ELR (cell line): Measurements from ENCODE around the gene SCAF4.

ENCODE experiments used
- DNase-seq: peaks from one replicate; pipeline ENCODE4 v3.0.0-alpha.2; 2015; ENCODE audit warnings: low read depth

SCAF4 gene

DNA sequence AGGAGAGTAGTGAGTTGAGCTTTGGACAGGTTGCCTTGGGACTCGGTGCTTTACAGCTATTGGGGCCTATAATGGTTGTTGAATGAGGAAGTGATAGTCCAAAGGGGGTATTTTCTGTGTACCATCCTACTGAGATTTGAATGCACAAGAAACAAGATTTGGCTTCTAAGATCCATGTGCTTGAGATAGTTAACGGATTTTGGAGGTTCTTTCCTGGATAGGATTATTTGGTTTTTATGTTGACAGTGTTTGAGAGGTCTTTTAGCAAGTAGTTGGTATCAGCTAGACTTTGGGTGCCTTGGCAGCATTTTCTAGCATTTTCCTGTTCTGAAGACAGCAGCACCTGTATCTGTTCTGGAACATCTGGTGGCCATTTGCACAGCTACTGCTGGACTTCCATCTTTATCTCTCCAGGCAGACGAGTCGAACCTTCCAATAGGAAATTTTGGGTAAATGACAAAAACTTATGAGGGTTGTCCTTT is 3.6 kb upstream of the SCAF4 start:
- no peak for DNase-seq

DNA sequence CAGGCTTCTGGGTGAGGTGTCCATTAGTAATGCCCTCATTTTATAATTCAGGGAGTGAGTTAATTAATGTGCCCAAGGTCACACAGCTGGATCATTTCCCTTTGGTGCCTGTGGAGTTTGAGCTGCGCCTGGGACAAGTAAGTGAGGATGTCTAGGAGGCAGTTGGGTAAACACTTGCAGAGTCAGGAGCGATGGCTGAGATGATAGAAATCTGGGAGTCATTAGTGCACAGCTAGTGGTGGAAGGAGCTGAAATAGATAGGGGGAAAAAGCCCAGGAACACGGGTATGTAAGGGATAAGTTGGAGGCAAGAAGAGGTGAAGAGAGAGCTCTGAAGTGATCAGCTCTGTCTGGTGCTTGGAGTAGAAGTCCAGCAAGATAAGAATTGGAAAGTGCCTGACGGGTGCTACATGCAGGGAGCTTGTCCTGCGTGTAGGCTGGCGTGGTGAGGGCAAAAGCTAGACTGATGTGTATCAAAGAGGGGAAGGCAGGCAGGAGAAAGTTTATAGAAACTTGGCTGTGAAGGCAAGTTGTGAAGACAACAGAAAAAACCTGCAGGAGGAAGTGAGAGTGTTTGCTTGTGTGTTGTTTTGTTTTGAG is 1.7 kb upstream of the SCAF4 start:
- DNase-seq = no peak

DNA sequence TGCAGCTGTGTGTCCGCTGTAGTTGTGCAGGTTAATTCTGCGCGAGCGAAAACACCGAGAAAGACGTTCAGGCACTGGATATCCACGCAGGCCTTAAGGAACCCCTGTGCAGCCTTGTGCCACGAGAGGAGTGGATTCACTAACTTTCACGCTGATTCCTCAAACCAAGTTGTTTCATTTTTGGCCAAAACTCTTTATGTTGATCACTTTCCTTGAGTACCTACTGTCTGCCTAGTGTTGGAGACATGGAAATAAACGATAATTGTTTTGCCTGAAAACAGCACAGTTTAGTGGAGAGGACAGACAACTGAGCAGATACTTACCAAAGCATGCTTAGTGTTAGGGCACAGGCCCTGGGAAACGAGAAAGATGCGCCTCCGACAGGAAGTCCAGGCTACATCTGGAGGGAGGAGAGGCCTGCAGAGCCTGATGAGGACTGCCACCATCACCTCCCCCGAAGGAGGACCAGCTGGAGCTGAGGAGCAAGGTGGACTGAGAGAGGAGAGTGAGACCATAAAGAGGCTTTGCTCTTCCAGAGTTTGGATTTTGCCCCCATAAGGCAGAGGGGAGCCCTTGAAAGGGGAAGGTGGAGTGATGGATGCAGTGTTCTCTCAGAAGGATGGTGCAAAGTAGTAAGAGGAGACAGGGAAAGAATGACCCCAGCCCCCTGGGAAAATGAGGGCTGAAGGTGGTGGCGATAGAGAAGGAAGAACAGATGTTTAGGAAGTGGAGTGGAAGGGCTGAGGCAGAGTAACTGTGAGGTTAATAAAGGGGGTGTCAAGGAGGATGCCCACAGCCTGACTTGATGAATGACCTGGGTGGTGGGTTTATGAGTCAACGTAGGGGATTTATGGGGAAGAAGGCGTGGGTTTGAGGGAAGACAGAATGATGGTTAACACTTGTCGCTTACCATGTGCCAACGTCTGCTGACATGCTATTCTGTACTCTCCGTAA is 956 bp upstream of the SCAF4 start:
- DNase-seq = peak; percentile 35

DNA sequence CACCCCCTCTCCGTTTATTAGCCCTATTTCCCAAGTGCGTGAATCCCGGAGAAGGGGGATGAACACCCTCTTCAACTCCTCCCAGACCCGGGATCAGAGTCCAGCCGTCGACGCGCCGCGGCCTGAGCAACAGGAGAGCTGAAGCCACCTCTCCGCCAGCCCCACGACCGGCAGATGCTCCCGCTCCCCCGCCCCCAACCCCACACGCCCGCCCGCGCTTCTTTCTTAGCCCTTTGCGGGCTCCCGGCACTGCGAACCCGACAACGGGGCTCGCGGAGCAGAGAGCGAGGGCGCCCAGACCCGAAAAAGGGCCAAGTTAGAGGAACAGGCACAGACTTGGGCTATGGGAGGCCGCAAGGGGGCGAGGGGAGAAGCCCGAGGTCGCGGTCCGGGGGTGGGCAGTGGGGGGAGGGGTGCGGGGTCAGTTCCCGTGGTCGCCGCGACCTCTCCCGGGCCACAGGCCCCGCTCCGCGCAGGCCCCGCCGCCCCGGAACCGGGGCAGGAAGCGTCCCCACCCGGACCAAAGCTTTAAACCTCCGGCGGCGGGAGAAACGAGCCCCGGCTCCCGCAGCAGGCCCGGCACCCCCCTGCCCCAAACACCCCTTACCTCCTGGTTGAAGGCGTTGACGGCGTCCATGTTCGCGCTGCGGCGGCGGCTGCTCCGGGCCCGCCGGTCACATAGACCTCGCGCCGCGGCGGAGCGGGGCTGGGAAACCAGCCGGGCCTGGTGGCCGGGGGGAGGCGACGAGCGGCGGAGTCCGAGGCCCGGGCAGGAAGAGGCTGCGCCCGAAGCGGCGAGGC is 662 bp downstream of the SCAF4 start:
- peak; percentile 48 for DNase-seq

DNA sequence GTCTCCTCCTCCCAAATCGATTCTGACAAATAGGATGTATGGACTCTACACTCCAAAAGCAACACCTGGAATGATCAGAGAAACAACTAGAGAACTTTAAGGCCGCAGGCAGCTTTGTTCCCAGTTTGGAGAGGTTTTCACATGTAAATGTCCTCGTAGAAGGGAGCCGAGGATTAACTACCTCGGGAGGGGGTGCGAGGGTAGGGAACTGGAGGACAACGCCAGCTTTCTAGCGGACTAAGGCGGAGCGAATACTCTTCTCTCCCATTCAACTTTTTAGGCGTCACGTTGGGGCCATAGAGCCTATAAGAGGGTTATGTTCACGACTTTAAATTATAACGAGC is 1.2 kb downstream of the SCAF4 start:
- peak; percentile 36 for DNase-seq

DNA sequence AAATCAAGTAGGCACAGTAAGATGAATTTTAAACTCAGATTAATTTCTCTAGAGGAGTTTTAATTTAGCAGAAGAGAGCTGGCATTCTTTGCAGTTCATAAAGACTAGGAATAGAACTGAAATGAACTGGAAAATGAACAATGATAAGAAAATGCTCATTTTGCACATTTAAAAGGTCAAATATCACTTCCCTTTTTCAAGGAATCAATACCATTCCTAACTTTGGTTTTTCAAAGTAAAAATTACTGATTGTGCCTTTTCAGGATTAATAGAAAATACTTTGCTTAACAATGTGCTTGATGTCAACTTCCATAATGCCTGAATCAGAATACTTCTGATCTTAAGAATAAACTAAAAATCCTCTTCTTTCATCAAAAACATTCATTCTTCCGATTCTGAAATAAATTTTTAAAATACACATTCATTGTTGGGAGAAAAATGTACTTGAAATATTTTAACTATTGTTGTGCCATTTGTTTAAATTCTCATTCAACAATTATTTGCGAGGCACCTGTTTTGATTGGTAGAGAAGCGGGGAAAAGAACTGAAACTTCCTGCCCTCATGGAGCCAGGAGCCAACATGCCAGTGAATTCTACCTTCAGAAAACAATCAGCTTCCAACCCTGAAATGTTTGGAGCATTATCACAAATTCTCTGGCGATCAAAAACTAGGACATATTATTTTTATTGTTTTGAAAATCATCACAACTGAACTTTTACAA is 2.1 kb downstream of the SCAF4 start:
- no peak for DNase-seq

DNA sequence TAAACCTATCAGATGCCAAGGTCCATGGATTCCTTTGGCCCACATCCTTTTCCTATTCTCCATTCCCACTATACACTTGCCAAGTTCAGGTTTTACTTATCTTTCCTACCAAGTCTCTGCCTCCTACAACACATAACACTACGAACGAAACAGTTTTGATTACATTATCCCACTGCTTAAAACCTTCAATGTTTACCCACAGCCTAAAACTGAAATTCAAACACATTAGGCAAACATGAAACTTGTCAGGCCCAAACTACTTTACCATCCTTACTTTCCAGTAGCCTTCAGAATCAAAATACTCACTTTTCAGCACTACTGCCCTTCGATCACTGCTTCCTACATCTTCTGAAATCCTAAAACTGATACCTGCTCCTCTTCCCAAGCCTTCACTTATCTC is 3.0 kb downstream of the SCAF4 start:
- no peak for DNase-seq

DNA sequence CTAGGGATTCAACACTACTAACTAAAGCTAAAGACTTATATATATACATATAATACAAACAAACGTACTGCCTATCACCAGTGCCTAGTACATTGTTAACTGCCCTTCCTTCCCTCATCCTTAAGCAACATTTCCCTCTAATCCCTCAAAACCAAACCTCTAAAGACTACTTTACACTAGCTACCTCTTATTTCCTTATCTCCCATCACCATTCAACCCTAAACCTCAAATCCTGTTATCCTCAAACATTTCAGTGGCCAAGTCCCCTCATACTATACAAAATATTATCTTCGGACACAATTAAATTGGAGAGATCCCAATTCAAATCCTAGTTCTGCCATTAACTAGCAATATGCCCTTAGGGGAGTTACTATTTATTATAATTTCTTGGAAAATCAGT is 3.7 kb downstream of the SCAF4 start:
- DNase-seq = no peak

DNA sequence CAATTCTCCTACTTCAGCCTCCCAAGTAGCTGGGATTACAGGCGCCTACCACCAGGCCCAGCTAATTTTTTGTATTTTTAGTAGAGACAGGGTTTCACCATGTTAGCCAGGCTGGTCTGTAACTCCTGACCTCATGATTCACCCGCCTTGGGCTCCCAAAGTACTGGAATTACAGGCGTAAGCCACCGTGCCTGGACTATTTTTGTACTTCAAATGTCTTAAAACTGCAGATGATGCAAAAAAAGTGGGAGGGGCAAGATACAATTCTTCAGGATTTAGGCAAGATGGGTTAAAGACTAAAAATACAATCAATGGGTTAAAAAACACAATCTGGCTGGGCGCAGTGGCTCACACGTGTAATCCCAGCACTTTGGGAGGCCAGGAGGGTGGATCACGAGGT is 4.7 kb downstream of the SCAF4 start:
- DNase-seq = no peak

DNA sequence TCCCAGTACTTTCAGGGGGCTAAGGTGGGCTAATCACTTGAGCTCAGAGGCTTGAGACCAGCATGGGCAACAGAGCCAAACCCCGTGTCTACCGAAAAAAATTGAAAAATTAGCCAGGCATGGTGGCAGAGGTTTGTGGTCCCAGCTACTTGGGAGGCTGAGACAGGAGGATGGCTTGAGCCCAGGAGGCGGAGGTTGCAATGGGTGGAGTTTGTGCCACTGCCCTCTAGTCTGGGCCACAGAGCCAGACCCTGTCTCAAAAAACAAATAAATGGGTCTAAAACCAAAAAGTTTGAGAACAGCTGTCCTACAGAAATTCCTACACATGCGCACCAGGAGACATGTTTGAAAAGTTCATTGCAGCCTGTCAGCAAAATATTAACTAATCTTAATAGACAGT is 5.5 kb downstream of the SCAF4 start:
- DNase-seq = no peak

DNA sequence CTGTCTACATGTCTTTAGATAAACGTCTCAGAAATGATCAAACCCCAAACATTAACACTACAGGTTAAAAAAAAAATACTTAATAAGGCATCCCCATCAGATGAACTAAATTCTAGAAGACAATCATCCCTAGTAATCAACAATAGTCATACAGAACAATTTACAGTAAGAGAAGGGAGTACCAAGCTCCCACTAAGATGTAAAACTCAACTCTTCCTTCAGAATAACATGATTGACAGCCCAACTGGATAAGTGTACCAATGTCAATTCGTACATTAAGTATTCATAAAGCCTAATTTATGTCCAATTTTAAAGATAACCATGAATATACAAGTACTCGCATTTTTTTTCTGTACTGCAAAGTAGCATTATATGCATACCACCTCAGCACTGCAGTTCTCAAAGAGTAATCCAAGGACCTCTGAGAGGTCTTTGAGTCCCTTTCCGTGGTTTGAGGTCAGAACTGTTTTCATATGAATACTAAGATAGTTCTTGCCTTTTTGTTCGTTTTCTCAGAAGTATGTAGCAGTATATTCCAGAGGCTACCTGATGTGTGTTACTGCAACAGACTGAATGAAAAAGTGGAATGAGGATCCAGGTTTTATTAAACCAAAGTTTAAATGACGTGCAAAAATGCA is 6.6 kb downstream of the SCAF4 start:
- no peak for DNase-seq

DNA sequence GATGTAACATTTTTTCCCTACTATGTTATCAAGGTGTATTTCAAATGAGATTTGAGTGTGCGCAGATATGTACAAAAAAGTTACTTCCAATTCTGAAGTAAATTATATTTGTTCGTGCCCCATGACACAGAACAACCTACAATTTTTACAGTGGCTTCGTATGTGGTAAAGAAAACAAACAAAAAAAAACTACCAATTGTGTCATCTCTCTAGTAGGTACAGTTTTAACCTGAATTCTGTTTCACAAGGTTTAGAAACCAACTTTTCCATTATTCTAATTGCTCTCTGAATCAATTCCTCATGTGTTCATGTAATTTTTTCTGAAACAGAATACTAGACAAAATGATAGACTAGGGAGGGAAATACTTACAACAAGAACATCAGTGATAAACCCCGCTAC is 7.4 kb downstream of the SCAF4 start:
- DNase-seq = no peak

DNA sequence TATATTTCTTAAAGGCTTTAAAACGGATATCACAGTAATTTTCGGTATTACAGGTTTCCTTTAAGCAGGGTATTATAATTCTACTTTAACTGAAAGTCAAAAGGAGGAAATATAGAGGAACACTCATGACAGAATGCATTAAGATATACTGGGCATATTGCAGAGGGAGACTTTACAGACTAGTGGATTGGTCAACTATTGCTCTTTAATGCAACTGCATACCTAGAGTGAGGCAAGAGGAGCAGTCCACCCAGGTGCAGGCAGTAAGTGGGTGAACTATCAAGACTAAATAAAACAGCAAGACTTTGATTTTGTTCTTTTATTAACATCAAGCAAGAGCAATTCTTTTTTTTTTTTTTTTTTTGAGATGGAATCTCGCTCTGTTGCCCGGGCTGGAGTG is 10.5 kb downstream of the SCAF4 start:
- DNase-seq = no peak

DNA sequence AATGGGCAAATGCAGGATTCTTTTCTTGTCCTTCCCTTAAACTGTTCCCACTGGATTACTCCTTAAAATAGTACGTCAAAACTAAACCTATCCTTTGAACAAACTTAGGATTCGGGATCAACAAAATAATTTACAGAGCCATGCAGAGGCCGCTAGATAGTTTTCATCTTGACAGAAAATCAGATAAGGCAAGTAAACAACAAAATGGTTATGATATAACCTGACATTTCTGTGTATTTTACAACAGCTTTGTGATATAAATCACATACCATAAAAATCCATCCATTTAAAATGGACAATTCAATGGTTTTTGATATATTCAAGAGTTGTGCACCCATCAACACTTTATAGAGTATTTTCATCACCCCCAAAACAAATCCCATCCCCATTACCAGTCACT is 11.2 kb downstream of the SCAF4 start:
- no peak for DNase-seq

DNA sequence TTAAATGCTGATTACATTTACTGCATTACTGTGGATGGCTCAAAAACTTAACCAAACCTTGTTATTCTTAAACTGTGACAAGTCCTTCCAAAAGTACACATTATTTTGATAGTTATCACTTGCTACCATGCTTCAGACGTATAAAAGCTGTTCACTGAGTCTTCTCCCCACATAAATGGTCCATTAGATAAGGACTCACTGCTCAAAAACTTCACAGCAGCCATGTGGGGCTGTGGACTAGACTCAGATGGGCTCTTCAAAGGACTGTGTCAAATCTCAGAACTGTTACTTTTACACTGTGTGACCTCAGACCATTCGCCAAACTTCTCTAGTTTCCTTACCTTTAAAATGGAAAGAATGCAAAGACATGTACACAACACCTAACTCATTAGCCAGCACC is 11.6 kb downstream of the SCAF4 start:
- DNase-seq = no peak

DNA sequence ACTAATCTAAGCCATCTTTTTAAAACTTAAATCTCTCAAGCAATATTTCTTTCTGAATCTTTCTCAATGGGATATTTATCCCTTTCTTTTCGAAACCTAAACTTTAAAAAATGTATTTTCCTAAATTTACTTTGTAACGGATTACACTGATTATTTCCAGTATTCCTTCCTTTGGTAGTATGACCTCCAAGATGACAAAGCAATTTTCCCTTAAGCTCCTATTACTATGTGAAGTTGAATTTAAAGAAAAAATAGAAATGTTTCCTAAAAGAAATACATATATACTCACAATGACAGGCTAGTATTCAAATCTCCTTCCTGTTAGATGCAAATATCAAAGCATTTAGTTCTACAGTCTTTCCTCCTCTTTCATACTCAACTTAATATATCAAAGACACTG is 15.8 kb downstream of the SCAF4 start:
- DNase-seq = no peak

DNA sequence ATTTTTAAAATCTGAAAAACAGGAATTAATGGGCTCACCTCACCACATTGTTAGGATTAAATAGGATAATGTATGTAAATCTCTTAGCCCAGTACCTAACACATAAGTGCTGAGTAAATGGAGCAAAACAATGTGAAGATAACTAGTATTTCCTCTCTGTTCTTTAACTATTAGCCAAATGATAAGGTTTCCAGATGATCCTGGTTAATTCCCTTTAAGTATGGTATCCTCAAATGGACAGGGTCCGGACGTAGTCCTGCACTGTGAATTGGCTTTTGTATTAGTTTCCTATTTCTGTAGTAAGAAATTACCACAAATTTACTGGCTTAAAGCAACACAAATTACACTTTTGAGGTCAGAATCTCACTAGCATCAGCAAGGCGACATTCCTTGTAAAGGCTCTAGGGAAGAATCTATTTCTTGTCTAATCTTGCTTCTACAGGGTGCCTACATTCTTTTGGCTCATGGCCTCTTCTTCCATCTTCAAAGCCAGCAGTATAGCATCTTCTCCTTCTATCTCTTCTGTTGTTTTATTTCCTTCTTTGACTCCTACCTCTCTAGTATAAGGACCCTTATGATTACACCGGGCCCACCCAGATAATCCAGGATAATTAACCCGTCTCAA is 17.1 kb downstream of the SCAF4 start:
- no peak for DNase-seq

DNA sequence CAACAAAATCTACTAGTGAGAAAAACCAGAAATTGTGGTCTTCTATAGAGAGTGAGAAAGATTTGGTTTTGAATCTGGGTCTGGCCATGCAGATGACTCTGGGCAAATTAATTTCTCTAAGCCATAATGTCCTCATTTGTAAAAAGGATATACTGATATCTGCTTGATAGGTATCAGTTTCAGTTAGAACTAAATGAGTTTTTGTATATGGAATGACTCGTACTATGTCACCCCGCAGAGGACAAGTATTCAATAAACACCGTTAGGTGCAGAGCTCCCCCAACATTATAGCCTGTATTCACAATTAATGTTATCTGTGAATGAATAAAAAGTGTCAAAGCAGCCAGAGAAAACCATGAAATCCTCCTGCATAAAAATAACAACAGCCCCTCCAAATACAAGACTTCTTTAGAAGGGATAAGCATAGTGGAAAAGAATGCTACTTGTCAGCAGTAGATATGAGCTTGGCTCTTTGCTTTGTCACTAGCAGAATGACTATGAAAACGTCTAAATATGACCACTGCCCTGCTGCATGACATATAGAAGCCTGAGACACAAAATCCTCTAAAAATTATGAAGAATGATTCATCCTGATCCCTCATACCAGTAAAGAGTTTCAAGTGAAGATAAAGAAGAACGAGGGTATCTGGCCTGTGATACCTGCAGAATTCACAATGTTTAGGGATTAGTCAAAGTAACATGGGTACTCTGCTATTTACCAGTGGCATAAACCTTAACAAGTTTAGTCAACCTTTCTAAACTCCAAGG is 17.8 kb downstream of the SCAF4 start:
- DNase-seq = peak; percentile 65

DNA sequence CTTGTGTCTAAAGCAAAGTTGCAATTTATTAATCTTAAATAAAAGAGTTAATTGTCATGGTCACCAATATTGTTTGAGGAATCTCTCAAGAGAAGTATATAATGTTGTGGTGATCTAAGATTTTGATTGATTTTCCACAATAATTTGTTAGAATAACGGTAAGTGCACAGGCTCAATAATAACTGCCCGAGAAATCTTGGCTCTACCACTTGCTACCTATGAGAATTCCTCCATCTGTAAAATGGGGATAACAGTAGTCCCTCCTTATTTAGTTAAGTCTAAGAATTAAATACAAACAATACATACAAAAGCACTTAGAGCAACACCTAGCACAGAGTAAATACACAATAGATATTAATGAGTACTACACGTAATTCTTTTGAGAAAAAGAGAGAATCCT is 18.8 kb downstream of the SCAF4 start:
- no peak for DNase-seq

DNA sequence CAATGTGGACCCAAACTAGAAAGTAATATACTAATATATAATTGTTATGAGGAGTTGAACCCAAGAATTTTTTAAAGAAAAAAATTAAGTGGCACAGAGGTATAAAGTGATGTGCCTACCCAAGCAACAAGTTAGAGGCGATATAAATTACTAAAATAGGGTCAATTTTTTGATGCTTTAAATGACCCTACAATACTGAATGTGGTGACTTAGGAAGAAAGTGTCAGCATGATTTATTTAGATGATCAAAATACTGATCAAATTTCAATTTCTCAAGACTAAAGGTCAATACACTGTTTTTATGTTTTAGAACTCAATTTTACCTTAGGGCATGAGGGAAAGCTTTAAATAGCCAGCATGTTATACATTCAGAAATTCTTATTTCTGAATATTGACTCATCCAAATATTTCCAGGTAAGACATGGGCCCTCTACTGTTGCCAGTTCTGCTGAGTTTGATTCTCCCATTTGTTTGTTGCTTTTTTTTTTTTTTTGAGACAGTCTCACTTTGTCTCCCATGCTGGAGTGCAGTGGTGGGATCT is 20.1 kb downstream of the SCAF4 start:
- DNase-seq = no peak
